ENCODE measurements around the gene ARMC8.

ARMC8 gene

DNA sequence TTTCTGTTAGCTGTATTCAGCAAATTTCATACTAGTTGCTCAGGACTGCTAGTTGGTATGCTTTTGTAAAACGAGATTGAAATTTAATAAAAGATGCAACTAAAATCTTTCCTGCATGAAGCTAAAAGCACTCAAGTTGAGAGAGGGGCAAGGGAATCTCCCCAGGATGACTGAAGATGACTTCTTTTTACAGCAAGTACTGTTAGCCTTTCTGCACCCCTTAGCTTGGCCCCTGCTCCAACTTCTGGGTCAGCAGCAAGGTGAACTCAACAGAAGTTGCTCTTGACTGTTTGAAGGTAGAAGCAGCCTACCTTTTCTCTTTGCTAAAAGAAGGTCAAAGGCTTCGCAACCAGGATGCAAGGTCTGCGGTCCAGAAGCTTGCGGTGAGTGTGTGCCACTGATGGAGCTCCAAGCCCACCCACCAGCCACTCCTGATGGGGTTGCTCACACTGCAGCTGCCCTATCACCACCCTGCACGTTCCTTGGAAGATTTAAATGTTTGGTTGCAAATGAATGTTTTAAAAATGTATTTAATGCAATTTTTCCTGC lies 110.0 kb downstream of the ARMC8 start:
- no peak for FAIRE-seq

DNA sequence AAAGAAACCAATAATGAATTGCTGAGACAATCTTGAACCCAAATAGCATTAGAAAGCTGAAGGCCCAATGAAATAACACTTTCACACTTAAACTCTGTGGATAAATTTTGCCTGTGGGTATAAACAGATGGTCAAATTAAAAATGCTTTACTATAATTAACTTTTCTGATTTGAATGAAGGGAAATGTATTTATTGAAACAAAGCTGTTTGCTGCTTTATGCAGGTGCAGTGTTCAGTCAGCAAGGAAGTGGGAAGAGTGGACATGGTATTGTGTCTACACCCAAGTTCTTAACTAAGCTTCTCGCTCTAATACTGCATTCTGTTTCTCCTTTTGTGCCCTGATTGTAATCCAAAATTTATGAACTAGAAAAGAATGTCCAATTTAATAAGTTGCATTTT lies 110.8 kb downstream of the ARMC8 start:
- TF ChIP-seq, protein P1, sequence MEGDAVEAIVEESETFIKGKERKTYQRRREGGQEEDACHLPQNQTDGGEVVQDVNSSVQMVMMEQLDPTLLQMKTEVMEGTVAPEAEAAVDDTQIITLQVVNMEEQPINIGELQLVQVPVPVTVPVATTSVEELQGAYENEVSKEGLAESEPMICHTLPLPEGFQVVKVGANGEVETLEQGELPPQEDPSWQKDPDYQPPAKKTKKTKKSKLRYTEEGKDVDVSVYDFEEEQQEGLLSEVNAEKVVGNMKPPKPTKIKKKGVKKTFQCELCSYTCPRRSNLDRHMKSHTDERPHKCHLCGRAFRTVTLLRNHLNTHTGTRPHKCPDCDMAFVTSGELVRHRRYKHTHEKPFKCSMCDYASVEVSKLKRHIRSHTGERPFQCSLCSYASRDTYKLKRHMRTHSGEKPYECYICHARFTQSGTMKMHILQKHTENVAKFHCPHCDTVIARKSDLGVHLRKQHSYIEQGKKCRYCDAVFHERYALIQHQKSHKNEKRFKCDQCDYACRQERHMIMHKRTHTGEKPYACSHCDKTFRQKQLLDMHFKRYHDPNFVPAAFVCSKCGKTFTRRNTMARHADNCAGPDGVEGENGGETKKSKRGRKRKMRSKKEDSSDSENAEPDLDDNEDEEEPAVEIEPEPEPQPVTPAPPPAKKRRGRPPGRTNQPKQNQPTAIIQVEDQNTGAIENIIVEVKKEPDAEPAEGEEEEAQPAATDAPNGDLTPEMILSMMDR (IDR thresholded peaks at IDR 0.05; ENCODE audit: insufficient read depth, missing control alignments) = no peak
- FAIRE-seq (no peak), DNase-seq (ENCODE audit: insufficient read length, low spot score) (no peak)

More for the DNA sequence above, 110.0 kb downstream of the ARMC8 start:
- no peak for DNase-seq (ENCODE audit: insufficient read length, low spot score)
- TF ChIP-seq, protein P1 (IDR thresholded peaks at IDR 0.05; ENCODE audit: insufficient read depth, missing control alignments) = no peak

DNA sequence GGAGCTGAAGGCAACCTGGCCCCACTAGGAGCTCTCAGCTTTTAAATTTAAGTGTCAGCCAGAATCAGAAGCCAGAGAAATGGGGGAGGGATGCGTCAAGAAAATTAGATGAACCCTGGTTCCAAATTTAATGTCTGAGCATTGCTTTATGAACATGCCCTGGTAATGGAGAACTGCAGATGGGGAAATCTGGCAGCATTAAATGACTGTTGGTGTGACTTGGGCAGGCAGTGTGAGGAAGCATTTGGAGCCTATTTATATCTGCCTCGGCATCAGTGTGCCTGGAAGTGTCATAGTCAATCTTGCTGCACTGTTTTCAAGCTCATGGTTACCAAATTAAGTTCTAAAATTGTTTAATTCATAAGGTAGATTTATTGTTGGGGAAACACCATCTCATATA lies 113.5 kb downstream of the ARMC8 start:
- DNase-seq (ENCODE audit: insufficient read length, low spot score) (no peak), FAIRE-seq (no peak)
- TF ChIP-seq, protein P1 (IDR thresholded peaks at IDR 0.05; ENCODE audit: insufficient read depth, missing control alignments) = no peak

DNA sequence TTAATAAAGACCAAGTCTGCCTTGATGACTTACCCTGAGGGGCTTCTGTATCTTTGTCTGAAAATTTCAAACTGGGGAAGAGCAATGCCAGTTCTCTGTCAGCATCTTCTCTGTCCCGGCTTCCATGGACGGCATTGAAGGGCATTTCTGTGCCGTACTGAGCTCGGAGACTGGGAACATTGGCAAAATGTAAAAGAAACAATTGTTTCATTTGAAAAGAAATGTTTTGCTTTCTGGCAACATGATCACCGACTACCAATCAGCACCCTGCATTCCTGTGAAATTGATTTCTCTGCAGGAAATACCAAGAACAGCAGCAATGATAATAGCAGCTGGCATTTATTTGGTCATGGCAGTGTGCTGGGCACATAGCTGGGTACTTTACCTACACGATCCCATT lies 116.4 kb downstream of the ARMC8 start:
- FAIRE-seq = no peak
- TF ChIP-seq, protein P1 (IDR thresholded peaks at IDR 0.05; ENCODE audit: insufficient read depth, missing control alignments) = no peak

DNA sequence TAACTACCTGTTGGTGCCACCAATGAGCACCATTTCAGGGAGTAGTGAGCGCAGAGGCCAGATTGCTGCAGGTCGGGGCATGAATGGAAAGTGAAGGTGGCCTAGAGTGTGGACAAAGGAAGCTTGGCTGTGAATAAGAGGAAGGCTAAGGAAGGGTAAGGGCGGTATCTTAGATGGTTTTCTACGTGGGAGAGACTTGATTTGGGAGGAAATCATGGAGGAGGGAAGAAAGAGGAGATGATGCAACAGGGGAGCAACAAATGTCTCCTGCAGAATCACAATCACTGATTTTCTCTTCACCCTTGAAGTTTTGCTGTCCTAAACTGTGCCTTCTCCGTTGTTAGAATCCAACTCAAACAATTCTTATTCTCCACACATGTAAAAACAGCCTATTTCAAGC lies 120.8 kb downstream of the ARMC8 start:
- TF ChIP-seq, protein P1 (IDR thresholded peaks at IDR 0.05; ENCODE audit: insufficient read depth, missing control alignments) = no peak
- DNase-seq (ENCODE audit: insufficient read length, low spot score) = no peak
- FAIRE-seq = no peak

More for the DNA sequence above, 116.4 kb downstream of the ARMC8 start:
- DNase-seq (ENCODE audit: insufficient read length, low spot score) = no peak

DNA sequence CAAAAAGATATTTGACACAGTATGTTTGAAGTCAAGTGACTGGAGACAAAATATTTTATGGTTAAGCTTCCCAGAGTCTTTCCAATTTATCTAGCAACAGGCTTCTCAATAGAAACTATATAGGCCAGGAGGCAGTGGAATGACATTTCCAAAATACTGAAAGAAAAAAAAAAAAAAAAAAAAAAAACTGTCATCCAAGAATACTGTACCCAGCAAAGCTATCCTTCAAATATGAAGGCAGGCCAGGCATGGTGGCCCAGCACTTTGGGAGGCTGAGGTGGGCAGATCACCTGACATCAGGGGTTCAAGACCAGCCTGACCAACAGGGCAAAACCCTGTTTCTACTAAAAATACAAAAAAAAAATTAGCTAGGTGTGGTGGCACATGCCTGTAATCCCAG lies 121.7 kb downstream of the ARMC8 start:
- DNase-seq (ENCODE audit: insufficient read length, low spot score) (no peak), FAIRE-seq (no peak)
- TF ChIP-seq, protein P1 (IDR thresholded peaks at IDR 0.05; ENCODE audit: insufficient read depth, missing control alignments) = no peak

DNA sequence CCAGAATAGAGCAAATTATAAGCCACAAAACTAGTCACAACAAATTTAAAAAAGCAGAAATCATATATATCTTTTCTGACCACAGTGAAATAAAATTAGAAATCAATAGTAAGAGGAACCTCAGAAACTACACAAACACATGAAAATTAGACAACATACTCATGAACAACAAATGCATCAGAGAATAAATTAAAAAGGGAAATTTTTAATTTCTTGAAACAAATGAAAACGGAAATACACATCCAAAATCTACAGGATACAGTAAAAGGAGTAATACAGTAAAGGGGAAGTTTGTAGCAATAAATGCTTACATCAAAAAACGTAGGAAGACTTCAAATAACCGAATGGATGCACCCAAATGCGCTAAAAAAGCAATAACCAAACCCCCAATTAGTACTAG lies 123.4 kb downstream of the ARMC8 start:
- no peak for FAIRE-seq
- DNase-seq (ENCODE audit: insufficient read length, low spot score) = no peak
- TF ChIP-seq, protein P1 (IDR thresholded peaks at IDR 0.05; ENCODE audit: insufficient read depth, missing control alignments) = no peak
